Astrocyte (in vitro differentiated cells and primary cell): Measurements from ENCODE around the gene NDEL1. TPM values are rescaled to one million over a fixed set of nuclear protein-coding genes. Genes with fewer than 3 reads are reported as not detected.

Experiments used
- DNase-seq: peaks from one replicate; pipeline ENCODE4 v3.0.0-alpha.2; 2010; ENCODE audit warnings: low read depth
- FAIRE-seq: peaks from 2 replicates; lab custom pipeline; 2011; peaks lifted over from hg19 to GRCh38; lab: Jason Lieb, UNC
- H2AFZ ChIP-seq: 2 replicates; pipeline ENCODE4 v1.6.0; 2012; ENCODE audit warnings: low read depth, low read length, inconsistent platforms
- H3K27ac ChIP-seq: 2 replicates; pipeline ENCODE4 v1.5.1; 2011; ENCODE audit warnings: low read depth, low read length, inconsistent platforms
- H3K27me3 ChIP-seq: 2 replicates; pipeline ENCODE4 v1.6.0; 2011; ENCODE audit warnings: low read length, inconsistent platforms; ENCODE audit not compliant: insufficient read depth
- H3K36me3 ChIP-seq: 2 replicates; pipeline ENCODE4 v1.5.1; 2011; ENCODE audit warnings: low read length, inconsistent platforms; ENCODE audit not compliant: insufficient read depth
- H3K4me1 ChIP-seq: 2 replicates; pipeline ENCODE4 v1.5.1; 2011; ENCODE audit warnings: low read length, inconsistent platforms; ENCODE audit not compliant: insufficient read depth
- H3K4me2 ChIP-seq: 2 replicates; pipeline ENCODE4 v1.6.0; 2012; ENCODE audit warnings: low read length, inconsistent platforms
- H3K4me3 ChIP-seq: 2 replicates; pipeline ENCODE4 v1.5.1; 2011; ENCODE audit warnings: low read depth, mild to moderate bottlenecking, low read length, inconsistent platforms; ENCODE audit not compliant: insufficient read depth
- H3K79me2 ChIP-seq: 2 replicates; pipeline ENCODE4 v1.6.0; 2012; ENCODE audit warnings: mild to moderate bottlenecking, low read length, inconsistent platforms; ENCODE audit not compliant: insufficient read depth
- H3K9ac ChIP-seq: 2 replicates; pipeline ENCODE4 v1.6.0; 2012; ENCODE audit warnings: mild to moderate bottlenecking, low read length, inconsistent platforms
- H3K9me3 ChIP-seq: 2 replicates; pipeline ENCODE4 v1.5.1; 2012; ENCODE audit warnings: low read depth, mild to moderate bottlenecking, low read length, inconsistent platforms; ENCODE audit not compliant: insufficient read depth
- H4K20me1 ChIP-seq: 2 replicates; pipeline ENCODE4 v1.6.0; 2012; ENCODE audit warnings: low read length, inconsistent platforms; ENCODE audit not compliant: insufficient read depth
- H3K27ac Mint-ChIP-seq: one replicate; pipeline ENCODE4 v1.8.0; 2021; ENCODE audit warnings: mild to moderate bottlenecking, mixed read lengths; ENCODE audit not compliant: unreplicated experiment
- H3K27me3 Mint-ChIP-seq: one replicate; pipeline ENCODE4 v1.8.0; 2021; ENCODE audit warnings: low read depth, mixed read lengths; ENCODE audit not compliant: unreplicated experiment
- H3K36me3 Mint-ChIP-seq: one replicate; pipeline ENCODE4 v1.8.0; 2021; ENCODE audit warnings: low read depth, mixed read lengths; ENCODE audit not compliant: unreplicated experiment
- H3K4me1 Mint-ChIP-seq: one replicate; pipeline ENCODE4 v1.8.0; 2021; ENCODE audit warnings: low read depth, mixed read lengths; ENCODE audit not compliant: unreplicated experiment
- H3K4me3 Mint-ChIP-seq: one replicate; pipeline ENCODE4 v1.8.0; 2021; ENCODE audit warnings: mild to moderate bottlenecking, moderate library complexity, mixed read lengths; ENCODE audit not compliant: unreplicated experiment
- H3K9me3 Mint-ChIP-seq: one replicate; pipeline ENCODE4 v1.8.0; 2021; ENCODE audit warnings: mild to moderate bottlenecking, mixed read lengths; ENCODE audit not compliant: unreplicated experiment
- EZH2 ChIP-seq: IDR thresholded peaks from 2 replicates; pipeline ENCODE4 v1.6.1; 2012; ENCODE audit warnings: mild to moderate bottlenecking, low read length, inconsistent platforms; ENCODE audit not compliant: insufficient read depth
- total RNA-seq: library from RNA; stranded (reverse); gene quantifications from 2 replicates; pipeline ENCODE4 v1.2.1, GENCODE V29; 2021
- TF ChIP-seq, protein P1 (sequence below): IDR thresholded peaks from 2 replicates; pipeline ENCODE4 v1.5.1; 2011; ENCODE audit warnings: low read depth, mild to moderate bottlenecking, inconsistent platforms, low read length, moderate library complexity; ENCODE audit not compliant: insufficient read depth

NDEL1 gene
- total RNA-seq, 1 donor from 2014 or later = 102 TPM

DNA sequence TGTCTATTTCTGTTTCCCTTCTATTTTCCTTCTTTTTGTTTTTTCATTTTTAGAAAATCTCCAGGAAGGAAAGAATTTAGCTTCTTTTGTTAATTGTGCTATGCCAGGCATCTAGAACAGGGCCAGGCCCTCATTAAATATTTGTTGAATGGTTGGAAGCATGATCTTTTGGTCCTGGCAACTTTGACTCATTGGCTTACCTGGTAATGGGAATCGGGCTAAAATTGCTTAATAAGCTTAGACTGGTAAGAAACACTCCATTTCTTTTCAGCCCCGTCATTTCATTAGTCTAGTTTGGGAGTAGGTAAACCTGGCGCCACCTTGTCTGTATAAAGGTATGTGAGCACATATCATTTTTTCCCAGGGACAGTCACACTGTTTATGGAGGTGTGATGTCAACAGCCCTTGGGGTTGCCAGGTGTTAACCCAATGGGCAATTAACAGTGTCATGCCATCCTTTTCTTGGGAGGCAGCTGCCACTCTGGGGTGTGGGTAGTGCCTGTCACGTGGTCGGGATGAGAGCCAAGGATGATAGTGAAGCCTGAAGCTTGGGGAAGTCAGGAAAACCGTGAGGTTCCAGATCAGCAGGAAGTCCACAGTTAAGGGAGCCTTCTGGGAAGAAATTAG, 9.5 kb upstream of the NDEL1 start:
- Mint-ChIP-seq H3K27me3 (peaks cover 9% of the 10 kb centered on the region), H3K27ac (no peak overlapping the region), H3K4me1 (no peaks in the 10 kb centered on the region), H3K4me3 (no peak overlapping the region), H3K36me3 (no peaks in the 10 kb centered on the region), H3K9me3 (no peaks in the 10 kb centered on the region)
- no peak overlapping the region for H2AFZ ChIP-seq
- H3K4me1 ChIP-seq = peaks cover 3% of the 10 kb centered on the region
- TF ChIP-seq, protein P1, sequence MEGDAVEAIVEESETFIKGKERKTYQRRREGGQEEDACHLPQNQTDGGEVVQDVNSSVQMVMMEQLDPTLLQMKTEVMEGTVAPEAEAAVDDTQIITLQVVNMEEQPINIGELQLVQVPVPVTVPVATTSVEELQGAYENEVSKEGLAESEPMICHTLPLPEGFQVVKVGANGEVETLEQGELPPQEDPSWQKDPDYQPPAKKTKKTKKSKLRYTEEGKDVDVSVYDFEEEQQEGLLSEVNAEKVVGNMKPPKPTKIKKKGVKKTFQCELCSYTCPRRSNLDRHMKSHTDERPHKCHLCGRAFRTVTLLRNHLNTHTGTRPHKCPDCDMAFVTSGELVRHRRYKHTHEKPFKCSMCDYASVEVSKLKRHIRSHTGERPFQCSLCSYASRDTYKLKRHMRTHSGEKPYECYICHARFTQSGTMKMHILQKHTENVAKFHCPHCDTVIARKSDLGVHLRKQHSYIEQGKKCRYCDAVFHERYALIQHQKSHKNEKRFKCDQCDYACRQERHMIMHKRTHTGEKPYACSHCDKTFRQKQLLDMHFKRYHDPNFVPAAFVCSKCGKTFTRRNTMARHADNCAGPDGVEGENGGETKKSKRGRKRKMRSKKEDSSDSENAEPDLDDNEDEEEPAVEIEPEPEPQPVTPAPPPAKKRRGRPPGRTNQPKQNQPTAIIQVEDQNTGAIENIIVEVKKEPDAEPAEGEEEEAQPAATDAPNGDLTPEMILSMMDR = no peak
- no peak for TF ChIP-seq EZH2
- no peak overlapping the region for H3K9ac ChIP-seq
- H3K36me3 ChIP-seq = no peaks in the 10 kb centered on the region
- FAIRE-seq (no peak), DNase-seq (no peak)
- H4K20me1 ChIP-seq = no peaks in the 10 kb centered on the region
- no peak overlapping the region for H3K4me2 ChIP-seq
- peaks cover 2% of the 10 kb centered on the region for H3K27me3 ChIP-seq
- H3K9me3 ChIP-seq = no peaks in the 10 kb centered on the region
- no peak overlapping the region for H3K4me3 ChIP-seq
- H3K79me2 ChIP-seq = no peaks in the 10 kb centered on the region
- no peak overlapping the region for H3K27ac ChIP-seq

DNA sequence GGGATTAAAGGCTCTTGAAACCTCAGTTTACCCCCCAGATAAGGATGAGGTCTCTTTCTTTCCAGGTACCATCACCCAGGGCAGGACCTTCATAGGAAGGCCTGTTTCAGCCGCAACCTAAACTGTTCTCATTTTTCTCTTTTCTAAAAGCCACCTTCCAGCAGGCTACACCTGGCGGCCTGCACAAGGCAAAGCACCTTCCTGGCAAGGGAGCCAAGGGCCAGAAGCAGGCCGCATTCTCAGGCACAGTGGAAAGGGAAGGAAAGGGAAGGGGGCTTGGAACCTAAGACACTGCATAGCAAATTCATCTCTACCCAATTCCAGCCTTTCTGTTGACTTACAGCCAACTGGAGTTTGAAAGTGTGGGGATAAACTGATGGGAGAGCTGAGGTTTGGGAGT, 8.9 kb upstream of the NDEL1 start:
- Histone ChIP-seq H3K4me1 (peaks cover 6% of the 10 kb centered on the region), H3K79me2 (no peaks in the 10 kb centered on the region), H3K27ac (no peak overlapping the region), H4K20me1 (no peaks in the 10 kb centered on the region), H3K27me3 (peaks cover 2% of the 10 kb centered on the region), H3K36me3 (no peaks in the 10 kb centered on the region), H3K4me2 (no peak overlapping the region), H3K4me3 (no peak overlapping the region), H2AFZ (no peak overlapping the region), H3K9me3 (no peaks in the 10 kb centered on the region), H3K9ac (no peak overlapping the region)
- TF ChIP-seq, protein P1 = no peak
- no peak for TF ChIP-seq EZH2
- Mint-ChIP-seq H3K27me3 (peaks cover 9% of the 10 kb centered on the region), H3K9me3 (no peaks in the 10 kb centered on the region), H3K4me3 (no peak overlapping the region), H3K27ac (no peak overlapping the region), H3K36me3 (no peaks in the 10 kb centered on the region), H3K4me1 (no peaks in the 10 kb centered on the region)
- DNase-seq (no peak), FAIRE-seq (no peak)

DNA sequence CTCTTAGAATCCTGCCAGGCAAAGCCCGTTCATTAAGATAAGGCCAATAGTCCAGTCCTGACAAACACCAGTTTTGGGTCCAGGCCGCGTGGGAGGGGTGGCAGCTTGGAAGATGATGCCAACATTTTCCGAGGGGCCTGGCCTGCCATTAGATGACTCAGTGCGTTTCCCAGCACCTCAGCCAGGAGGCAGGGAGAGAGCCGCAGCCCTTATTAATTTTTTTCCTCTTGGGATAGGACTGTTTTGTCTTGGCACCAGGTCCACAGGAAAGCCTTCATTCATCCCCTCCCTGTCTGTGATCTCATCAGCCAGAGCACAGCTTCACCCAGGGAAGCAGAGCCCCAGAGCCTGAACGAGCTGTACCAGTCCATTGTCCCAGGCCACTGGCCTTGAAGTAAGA, 4.7 kb upstream of the NDEL1 start:
- Histone ChIP-seq H3K9me3 (no peaks in the 10 kb centered on the region), H3K4me3 (no peak overlapping the region), H3K27ac (peak overlapping the region; percentile 23), H3K4me1 (peaks cover 6% of the 10 kb centered on the region), H3K9ac (no peak overlapping the region), H2AFZ (peak overlapping the region; percentile 50), H3K27me3 (no peaks in the 10 kb centered on the region), H4K20me1 (no peaks in the 10 kb centered on the region), H3K4me2 (peak overlapping the region; percentile 3), H3K79me2 (peaks cover 2% of the 10 kb centered on the region), H3K36me3 (no peaks in the 10 kb centered on the region)
- no peaks in the 10 kb centered on the region for H3K9me3 Mint-ChIP-seq
- H3K27ac Mint-ChIP-seq = no peak overlapping the region
- H3K4me1 Mint-ChIP-seq = no peaks in the 10 kb centered on the region
- TF ChIP-seq, protein P1 = no peak
- TF ChIP-seq EZH2 = no peak
- FAIRE-seq (no peak), DNase-seq (peak; percentile 81)
- no peaks in the 10 kb centered on the region for H3K36me3 Mint-ChIP-seq
- H3K4me3 Mint-ChIP-seq = no peak overlapping the region
- peaks cover 2% of the 10 kb centered on the region for H3K27me3 Mint-ChIP-seq
